HG02852 (cell line): ENCODE results near the gene IPMK.
A peak's percentile ranks its signal among the peaks of the same experiment; 100 is the strongest.
"Not testable (repeated sequence)": the region's sequence is repeated elsewhere in the genome, so short reads cannot be mapped to it uniquely, and the experiment has no call there.

Experiments
- ATAC-seq: cut with Tn5 transposase; IDR thresholded peaks from one replicate; pipeline ENCODE4 v1.9.1; 2021; ENCODE audit warnings: mild to moderate bottlenecking, moderate library complexity; ENCODE audit not compliant: unreplicated experiment

IPMK gene

GRCh38 chr10:58268454-58268945, 806 bp upstream of the IPMK start:
- peak; percentile 0 for ATAC-seq

GRCh38 chr10:58266826-58267712, 625 bp downstream of the IPMK start:
- ATAC-seq = peak; percentile 3

- peak; percentile 18 for ATAC-seq
These were observed 1.5 kb downstream of the IPMK start for GRCh38 chr10:58266003-58266825.

GRCh38 chr10:58265249-58265648, 2.4 kb downstream of the IPMK start:
- no peak for ATAC-seq

GRCh38 chr10:58264780-58265179, 2.9 kb downstream of the IPMK start:
- ATAC-seq = no peak

GRCh38 chr10:58262766-58263165, 4.9 kb downstream of the IPMK start:
- ATAC-seq = no peak

GRCh38 chr10:58260334-58260733, 7.4 kb downstream of the IPMK start:
- no peak for ATAC-seq

- no peak for ATAC-seq
These were observed 8.6 kb downstream of the IPMK start for GRCh38 chr10:58258977-58259692.

GRCh38 chr10:58256013-58256780, 11.5 kb downstream of the IPMK start:
- ATAC-seq = not testable (repeated sequence)

- no peak for ATAC-seq
These were observed 13.1 kb downstream of the IPMK start for GRCh38 chr10:58254644-58255043.

GRCh38 chr10:58253184-58253583, 14.5 kb downstream of the IPMK start:
- ATAC-seq = no peak

GRCh38 chr10:58244666-58245065, 23.0 kb downstream of the IPMK start:
- not testable (repeated sequence) for ATAC-seq

- ATAC-seq = not testable (repeated sequence)
These were observed 23.5 kb downstream of the IPMK start for GRCh38 chr10:58244242-58244641.

- ATAC-seq = not testable (repeated sequence)
These were observed 23.9 kb downstream of the IPMK start for GRCh38 chr10:58243801-58244200.

GRCh38 chr10:58243269-58243668, 24.4 kb downstream of the IPMK start:
- ATAC-seq = no peak

- no peak for ATAC-seq
These were observed 26.3 kb downstream of the IPMK start for GRCh38 chr10:58241346-58241745.

- no peak for ATAC-seq
These were observed 27.2 kb downstream of the IPMK start for GRCh38 chr10:58240531-58240930.

- ATAC-seq = no peak
These were observed 28.0 kb downstream of the IPMK start for GRCh38 chr10:58239561-58240169.

GRCh38 chr10:58237014-58237834, 30.5 kb downstream of the IPMK start:
- ATAC-seq = no peak
